Upper lobe of left lung (tissue), 4 donors: Measurements from ENCODE around the gene ST6GALNAC3.

Source experiments
- CTCF ChIP-seq, 6 experiments: fragments of 450-650 bp in 4 of 6; fragments of 200-600 bp in 2 of 6; sonication (generic) in 2 of 6; IDR thresholded peaks; one replicate each; pipeline ENCODE4 v1.5.1; 2016 to 2019; ENCODE audit warnings: antibody characterized with exemption in 6 of 6
- EP300 ChIP-seq, 4 donors: sonication (generic); formaldehyde crosslinking; IDR thresholded peaks; one replicate each; pipeline ENCODE4 v1.5.1; 2017; ENCODE audit warnings: antibody characterized with exemption in 4 of 4, control low read depth in 2 of 4
- POLR2A ChIP-seq, 4 donors: fragments of 450-650 bp; IDR thresholded peaks; one replicate each; pipeline ENCODE4 v1.5.1; 2016 to 2017; ENCODE audit warnings: antibody characterized with exemption in 4 of 4, mild to moderate bottlenecking in 2 of 4
- POLR2AphosphoS5 ChIP-seq, 2 donors: sonication (generic); formaldehyde crosslinking; IDR thresholded peaks; one replicate each; pipeline ENCODE4 v1.5.1; 2017; ENCODE audit warnings: antibody characterized with exemption in 2 of 2

- TF ChIP-seq CTCF (IDR thresholded peaks at IDR 0.05): no peak
- no peak for TF ChIP-seq POLR2A (IDR thresholded peaks at IDR 0.05)
- no peak for TF ChIP-seq EP300 (IDR thresholded peaks at IDR 0.05)
- TF ChIP-seq POLR2AphosphoS5 (IDR thresholded peaks at IDR 0.05): no peak
Measured at GRCh38 chr1:76583875-76584477, 509.4 kb downstream of the ST6GALNAC3 start.
